ENCODE results near the gene TRAP1.

TRAP1 gene

DNA sequence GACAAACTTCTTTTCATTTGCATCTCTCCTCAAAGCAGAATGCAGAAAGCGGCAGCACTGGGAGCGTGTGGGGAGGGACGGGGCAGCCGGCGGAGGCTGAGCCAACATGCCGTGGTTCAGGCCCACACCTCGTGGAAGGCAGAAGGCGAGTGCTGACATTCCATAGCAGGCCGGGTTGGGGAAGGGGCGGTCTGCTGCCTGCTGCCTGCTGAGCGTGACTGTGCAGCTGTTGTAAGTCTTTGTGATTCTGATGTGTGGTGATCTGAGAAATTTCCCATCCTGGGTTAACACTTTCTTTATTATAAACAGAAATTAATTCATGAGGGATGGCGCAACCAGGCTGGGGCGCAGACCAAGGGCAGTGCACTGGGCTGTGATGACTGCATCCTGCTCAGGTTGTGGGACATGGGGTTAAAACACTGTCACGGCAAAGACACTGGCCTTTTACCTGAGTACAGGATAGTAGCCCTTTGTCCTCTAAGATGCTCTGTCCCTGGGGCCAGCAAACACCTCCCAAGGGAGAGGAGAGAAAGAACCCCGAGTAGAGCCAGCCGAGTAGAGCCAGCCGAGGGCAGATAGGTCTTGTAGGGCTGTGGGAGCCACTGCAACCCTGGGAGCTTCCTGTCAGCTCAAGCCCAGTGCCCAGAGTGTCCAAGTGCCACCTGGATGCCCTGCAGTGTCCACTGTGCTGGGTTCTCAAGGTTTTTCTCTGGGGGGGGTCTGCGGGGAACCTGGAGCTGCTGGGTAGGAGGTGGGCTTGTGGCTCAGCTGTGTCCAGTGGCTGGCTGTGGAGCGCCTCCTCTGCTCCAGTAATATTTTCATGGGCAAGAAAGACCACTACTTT is 71.6 kb downstream of the TRAP1 start:
- peak in 1 of 2 experiments; percentile 11 for DNase-seq

DNA sequence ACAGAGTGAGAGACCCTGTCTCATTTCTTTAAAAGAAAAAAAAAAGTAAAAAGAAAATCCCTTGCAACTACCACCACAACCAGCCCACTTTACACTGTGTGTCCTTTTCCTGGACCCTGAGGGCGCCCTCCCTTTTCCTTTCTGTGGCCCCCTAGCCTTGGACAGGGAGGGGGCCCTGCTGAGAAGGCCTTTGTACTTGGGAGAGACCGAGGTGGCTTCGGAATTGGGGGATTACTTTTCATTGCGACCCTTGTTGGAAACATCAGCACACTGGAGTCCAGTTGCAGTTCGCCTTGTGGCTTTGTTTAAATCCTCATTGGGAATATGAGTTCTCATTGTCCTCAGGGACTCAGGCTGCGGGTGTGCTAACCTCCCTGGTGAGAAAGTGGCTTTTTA is 72.2 kb downstream of the TRAP1 start:
- DNase-seq: peak in 1 of 2 experiments; percentile 2

DNA sequence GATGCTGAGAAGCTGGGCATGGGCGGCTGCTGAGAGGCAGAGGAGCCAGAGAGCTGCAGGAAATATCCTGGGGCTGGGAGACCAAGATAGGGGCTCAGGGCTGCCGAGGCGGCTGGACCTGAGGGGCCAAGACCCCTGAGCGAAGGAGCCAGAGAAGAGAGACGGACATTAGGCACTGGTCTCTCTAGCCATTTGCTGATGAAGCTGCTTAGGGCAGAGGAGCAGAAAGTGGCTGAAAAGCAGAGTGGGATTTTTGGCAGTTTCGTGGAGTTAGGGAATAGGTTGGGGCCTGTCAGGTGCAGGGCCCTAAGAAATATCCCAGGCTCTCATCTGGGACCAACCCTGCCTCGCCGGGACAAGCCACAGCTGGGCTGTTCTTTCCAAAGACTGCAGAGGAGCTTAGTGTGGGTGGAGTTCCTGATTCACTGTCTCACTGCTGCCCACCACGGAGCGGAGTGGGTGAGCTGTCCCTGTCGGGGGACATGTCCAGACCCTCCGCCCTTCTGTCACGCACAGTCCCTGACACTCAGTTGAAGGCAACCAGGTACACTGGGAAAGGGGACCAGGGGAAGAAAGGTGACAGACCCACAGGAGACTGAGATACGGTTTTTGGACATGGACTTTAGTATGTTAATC is 74.1 kb downstream of the TRAP1 start:
- DNase-seq: peak in 1 of 2 experiments; percentile 9

DNA sequence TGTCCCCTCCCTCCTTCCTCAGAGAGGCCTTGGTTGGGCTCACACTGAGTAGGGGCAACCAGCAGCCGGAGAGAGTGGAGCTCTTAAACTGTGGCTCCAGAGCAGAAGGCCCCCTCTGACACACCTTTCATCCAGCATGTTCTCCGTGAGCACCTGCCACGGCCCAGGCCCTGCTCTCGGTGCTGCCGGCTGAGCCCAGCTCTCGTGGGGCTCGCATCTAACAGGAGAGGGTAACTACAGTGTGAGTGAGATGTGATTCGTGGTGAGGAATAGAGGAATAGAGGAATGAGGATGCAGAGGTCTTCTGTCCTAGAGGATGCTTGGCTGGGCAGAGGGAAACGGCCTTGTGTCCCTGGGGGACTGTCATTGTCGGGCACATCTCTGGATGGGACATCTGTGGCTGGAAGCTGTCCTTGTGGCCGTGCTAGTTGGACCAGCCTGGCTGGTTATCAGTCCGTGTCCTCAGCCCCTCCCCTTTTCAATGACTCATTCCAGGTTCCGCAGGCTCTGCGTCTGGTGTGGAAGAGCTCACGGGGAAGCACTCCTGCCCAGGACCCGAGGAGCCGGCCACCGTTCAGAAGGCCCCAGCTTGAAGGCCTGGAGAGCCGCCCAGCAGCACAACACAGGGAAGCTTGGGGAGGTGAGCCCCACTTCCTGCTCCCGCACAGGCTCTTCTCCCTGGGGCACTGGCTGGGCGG is 74.8 kb downstream of the TRAP1 start:
- no peak for DNase-seq

DNA sequence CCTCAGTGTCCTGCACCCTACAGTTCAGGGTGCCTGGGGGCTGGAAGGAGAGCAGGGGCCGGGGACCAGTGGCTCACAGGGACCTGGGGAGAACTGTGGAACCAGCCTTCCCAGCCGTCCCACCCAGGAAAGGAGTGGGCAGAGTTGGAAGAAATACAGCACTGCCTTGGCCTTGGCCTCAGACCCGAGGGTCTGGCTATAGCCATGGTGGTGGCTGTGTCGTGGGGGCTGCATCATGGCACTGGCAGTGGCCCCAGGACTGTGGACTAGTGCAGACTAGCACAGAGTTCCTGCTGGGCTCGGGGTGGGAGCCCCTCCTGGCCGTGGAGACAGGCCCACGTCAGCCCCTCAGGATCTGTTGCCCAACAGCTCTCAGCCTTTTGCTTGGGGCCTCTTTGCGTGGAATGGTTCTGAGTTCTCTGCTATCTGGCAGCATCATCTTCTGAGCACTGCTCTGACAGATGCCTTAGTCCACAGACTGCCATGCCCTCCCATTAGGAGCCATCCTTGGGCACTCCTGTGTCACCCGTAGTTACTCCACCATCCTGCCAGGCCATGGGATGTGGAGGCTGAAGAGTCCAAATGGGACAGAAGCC is 75.4 kb downstream of the TRAP1 start:
- DNase-seq: peak in 1 of 2 experiments; percentile 14

DNA sequence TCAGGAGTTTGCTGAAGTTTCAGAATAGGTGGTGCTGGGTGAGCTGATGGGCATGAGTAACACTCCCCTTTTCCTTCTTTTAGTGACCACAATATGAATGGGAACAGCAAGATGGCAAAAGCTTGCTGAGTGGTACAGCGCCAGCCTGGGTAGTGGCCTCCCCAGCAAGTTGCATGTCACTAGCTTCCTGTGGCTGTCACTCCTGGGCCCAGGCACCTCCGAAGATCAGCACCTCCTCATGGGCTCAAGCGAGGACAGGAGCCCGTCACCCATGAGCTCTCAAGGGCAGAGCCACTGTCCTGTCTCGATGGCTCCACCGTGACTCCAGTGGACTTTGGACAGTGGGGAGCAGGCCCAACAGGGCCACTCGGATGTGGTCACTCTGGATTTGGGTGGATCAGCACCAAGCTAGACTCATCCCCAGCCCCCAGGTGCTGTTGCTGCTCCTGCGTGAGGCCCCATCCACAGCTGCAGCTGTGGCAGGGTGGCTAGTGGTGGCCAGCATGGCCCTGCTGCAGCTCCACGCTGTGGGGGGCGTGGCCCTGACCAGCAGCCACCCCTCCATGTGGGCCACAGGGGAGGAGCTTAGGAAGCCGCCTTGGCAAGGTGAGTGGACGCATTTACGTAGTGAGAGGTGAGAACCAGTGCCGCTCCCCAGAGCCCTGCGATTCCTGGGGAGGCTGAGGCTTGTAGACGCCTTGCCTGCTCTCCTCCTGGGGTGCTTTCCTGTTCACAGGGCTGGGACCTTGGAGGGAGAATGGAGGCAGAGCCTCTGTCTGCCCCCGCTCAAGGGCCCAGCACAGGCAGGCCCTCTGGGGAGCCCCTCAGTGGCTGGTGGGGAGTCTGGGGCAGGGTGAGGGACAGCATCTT is 76.5 kb downstream of the TRAP1 start:
- DNase-seq: peak in 1 of 2 experiments; percentile 7

DNA sequence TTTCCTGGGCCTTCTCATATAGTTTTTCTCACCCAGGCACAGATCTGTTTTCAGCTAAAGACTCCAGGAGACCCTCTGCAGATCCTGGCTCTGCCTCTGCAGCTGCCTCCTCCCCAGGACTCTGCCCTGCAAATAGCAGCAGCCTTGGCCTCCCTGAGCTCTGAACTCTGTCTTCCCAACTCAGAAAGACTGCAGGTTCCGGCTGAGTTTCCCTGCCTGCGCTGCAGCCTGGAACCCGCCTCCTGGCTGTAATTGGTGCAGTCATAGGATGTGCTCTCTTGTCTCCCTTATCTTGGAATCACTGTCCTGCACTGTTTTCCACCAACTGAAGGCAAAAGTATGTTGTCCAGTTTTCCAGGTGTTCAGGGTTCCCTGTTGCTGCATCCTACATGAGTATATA is 77.1 kb downstream of the TRAP1 start:
- DNase-seq: no peak

DNA sequence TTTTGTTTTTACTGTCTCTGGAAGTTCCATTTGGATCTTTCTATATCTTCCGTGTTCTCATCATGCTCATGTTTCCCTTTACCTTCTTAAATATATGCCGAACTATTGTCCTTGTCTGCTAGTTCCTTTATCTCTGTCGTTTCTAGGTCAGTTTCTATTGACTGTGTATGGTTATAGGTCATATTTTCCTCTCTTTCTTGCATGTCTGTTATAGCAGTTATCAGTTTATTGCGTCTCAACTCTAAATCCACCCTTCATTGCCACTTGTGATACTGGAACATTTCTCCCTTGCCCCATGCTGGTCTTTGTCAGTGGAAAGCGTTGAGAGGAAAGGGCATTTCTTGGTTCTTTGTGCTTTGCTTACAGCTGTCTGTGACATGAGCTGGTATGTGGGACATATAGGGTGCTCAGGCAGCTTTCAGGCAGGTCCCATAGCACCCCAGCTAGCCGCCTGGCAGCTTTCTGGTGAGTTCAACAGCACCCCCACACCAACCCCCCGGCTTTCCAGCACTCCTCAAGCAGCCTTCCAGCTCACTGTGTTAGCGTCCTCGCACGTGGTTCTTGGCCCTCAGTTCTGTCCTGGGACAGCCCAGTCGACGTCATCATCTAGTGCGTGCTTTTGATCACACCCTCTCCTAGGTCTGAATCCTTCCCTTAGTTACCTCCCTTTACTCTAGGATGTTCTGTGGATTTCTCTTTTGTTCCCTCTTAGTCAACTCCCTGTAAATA is 78.2 kb downstream of the TRAP1 start:
- peak in 1 of 2 experiments; percentile 6 for DNase-seq

DNA sequence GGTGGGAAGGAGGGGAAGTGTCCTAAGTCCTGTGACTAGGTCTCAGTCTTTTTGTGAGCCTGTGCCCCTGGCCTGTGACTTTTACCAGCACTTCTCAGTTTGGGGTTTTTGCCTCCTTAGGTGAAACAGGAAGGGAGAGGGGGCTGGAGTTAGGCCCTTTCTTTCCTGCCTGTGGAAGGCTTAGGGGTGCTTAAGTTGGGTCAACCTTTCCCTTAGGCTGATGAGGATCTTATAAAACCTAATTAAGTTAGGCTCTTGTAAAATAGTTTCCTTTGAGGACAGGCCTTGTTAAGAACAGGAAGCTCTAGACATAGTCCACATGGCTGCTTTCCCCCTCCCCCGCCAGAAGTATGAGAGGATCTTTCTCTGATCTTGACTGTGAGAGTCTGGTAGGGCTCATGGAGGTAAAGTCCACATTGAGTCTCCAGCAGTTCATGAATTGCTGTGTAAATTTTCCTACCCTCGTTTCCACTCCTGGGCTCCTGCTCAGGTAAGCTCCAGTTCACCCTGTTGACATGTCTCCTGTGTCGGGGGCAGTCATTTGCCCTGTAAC is 79.9 kb downstream of the TRAP1 start:
- peak; percentile 51 to 53 for DNase-seq

DNA sequence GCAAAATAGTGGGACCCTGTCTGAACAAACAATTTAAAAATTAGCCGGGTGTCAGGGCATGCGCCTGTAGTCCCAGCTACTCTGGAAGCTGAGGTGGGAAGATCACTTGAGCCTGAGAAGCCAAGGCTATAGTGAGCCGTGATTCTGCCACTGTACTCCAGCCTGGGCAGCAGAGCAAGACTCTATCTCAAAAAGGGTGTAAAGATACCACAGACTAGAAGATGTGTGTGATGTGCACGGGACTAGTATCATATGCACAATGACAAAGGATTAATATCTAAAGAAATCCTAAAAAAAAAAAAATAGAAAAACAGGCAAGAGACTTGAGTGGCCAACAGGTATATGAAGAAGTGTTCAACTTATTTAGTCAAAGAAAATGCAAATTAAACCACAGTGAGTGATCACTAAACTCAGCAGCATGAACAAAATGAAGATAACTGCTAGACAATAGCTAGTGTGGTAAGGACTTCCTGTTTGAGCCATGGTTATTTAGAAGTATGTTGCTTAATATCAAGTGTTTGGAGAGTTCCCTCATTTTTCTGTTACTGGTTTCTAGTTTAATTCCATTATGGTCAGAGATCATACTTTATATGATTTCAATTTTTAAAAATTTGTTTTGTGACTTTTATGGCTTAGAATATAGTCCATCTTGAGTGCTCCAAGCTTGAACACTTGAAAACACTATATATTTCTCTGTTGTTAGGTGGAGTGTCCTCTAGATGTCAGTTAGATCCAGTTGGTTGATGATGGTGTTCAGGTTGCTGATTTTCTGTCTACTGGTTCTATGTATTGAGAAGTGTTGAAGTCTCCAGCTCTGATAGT is 91.2 kb downstream of the TRAP1 start:
- DNase-seq: no peak

DNA sequence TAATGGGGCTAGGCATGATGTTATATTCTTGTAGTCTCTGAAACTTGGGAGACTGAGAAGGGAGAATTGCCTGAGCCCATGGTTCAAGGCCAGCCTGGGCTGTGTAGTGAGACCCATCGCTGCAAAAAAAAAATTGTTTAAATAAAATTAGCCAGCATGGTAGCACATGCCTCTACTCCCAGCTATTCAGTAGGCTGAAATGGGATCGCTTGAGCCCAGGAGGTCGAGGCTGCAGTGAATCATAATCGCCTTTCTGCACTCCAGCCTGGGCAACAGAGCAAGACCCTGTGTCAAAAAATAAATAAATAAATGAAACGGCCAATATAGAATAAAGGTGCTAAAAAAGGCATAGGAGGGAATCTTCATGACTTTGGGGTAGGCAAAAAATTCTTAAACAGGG is 92.0 kb downstream of the TRAP1 start:
- DNase-seq: no peak

DNA sequence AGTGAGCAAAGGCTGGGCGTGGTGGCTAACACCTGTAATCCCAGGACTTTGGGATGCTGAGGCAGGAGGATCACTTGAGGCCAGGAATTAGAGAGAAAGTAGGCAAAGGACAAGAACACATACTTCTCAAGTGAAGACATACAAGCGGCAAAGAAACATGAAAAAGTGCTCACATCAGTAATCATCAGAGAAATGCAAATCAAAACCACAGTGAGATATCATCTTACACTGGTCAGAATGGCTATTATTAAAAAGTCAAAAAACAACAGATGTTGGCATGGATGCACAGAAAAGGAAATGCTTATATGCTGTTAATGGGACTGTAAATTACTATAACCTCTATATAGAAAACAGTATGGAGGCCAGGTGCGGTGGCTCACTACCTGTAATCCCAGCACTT is 93.7 kb downstream of the TRAP1 start:
- no peak for DNase-seq

DNA sequence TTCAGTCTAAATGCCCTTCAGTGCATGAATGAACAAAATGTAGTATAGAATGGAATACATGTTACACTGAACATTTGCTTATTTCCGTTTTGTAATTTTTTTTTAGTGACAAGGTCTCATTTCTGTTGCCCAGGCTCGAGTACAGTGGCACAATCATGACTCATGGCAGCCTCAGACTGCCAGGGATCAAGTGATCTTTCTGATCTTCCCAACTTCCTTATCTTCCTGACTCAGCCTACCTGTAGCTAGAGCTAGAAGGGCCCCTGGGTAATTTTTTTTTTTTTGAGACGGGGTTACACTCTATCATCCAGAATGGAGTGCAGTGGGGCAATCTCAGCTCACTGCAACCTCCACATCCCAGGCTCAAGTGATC is 98.6 kb downstream of the TRAP1 start:
- DNase-seq: no peak

DNA sequence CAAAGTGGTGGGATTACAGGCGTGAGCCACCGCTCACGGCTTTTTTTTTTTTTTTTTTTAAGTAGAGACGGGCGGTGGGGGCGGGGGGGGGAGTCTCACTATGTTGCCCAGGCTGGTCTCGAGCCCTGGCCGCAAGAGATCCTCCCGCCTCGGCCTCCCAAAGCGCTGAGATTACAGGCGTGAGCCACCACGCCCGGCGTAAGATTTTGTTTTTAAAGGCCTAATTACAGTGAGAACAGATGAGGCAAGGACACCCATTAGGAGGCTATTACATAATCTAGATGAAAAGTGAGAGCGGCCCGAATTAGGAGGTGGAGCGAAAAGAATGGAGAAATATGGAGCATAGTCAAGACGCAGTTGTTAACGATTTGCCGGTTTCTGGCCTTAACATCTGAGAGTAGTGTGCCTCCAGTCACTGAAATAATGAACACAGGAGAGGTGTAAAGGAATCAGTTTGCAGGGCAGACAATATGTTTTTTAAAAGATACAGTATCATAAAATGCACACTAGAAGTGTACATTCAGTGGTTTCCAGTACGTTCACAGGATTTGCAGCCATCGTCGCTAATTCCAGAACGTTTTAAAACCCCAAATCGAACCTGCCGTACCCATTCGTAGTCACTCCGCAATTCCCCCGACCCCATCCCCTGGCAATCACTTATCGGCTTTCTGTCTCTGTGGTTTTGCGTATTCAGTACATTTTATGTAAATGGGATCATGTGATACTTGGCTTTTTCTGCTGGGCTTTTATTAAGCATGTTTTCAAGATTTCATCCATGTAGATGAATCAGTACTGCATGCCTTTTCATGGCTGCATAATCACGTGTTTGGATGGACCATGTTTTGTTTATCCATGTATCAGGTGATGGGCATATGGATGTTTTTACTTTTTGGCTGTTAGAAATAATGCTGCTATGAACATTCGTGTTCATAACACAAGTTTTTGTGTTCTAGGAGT is 104.5 kb downstream of the TRAP1 start:
- no peak for DNase-seq

DNA sequence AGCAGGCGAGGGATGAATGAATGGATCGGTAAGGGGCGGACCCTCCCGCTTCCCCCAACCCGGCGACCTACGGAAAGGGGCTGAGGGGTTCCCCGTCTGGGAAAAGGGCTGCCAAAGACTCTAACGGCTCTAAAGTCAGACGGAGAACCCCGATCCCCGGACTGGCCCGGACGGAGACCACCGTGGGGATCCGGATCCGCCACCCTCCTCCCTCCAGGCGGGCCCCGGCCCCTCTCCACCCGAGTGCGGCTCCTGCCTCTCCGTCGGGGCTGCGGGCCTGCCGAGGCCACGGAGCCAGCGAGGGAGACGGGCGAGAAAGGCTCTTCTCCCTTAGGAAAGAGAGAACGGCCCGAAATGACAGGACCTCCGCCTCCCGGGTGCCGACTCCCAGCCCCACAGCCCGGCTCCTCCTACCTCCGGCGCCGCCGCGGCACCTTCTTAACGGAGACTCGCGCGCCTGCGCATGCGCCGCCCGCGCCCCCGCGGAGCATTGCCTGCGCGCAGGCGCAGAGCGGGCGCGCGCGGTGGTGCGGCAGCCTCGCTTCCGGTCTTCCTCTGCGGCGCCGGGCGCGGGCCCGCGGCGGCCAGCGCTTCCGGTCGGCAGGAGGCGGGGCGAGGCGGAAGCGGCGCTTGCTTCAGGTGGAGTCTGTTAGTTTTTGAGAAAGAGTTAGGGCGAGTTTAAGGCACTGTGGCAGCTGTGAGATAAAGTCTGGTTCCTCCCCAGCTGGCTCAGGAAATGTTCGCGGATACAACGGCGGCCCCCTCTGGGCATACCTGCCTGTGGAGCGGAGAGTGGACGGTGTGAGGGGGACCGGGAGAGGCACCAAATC is 106.0 kb downstream of the TRAP1 start, which contains the start of gene SLX4:
SLX4 (minus strand) TSS at position 461 of the 830 bp plus-strand sequence. CDS start 2,642 bp downstream, outside the sequence.
- DNase-seq: peak; percentile 90 to 93

DNA sequence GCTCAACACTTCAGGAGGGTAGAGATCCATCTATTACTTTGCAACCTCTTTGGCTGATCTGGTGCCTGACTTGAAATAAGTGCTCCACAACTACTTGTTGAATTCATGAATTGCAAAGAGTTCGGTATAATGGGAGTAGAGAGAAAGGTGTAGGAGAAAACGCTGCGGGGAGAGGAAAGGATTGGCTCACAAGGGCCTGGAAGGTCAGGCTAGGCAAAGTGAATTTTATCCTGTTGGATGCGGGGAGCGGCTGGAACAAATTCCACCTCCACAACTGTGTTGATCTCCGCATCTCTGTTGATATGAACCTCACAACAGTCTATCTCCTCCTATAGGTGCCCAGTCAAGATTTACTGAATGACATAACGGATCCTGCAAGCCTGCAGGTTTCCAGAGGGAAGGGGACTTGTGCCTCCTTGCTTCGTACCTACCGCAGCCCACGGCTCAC is 106.6 kb downstream of the TRAP1 start:
- DNase-seq: peak in 1 of 2 experiments; percentile 22

DNA sequence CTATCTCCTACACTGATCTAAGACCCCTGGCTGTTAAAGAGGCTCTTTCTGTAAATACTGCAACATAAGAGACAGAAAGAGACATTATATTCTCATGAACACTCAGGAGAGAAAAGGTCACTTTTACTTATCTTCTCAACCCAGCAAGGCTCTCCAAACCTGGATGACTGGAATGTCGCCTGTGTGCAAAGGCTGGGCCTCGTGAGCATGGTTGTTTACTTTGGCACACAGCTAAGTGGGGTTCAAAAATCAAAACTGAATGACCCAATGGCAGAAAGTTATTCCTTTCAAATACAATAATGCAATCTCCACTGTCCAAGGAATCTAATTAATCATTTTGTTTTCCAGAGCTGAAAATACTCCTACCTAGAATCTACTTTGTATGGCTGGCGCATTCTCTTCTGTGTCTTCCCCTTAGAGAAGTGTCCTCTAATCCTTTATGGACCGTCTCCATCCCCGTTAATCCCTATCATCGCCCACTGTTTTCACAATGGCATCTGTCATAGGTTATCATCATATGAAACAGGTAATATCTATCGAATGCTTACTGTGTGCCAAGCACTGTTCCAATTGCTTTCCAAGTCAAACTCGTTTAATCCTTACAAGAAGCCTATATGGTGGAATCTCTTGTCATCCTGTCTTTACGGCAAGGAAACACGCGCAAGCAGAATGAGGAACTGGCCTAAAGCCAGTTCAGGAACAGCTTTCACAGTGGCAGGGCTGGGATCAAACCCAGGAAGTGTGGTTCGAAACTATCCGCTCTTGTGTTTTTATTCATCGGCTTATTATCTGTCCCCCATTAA is 107.2 kb downstream of the TRAP1 start:
- DNase-seq: no peak
